ENCODE data around the gene DONSON. TPM values are rescaled to one million over a fixed set of nuclear protein-coding genes. Genes with fewer than 3 reads are reported as not detected.
A peak's percentile ranks its signal among the peaks of the same experiment; 100 is the strongest.
"Not testable (repeated sequence)": the region's sequence is repeated elsewhere in the genome, so short reads cannot be mapped to it uniquely, and the experiment has no call there.

The DONSON gene, protein sequence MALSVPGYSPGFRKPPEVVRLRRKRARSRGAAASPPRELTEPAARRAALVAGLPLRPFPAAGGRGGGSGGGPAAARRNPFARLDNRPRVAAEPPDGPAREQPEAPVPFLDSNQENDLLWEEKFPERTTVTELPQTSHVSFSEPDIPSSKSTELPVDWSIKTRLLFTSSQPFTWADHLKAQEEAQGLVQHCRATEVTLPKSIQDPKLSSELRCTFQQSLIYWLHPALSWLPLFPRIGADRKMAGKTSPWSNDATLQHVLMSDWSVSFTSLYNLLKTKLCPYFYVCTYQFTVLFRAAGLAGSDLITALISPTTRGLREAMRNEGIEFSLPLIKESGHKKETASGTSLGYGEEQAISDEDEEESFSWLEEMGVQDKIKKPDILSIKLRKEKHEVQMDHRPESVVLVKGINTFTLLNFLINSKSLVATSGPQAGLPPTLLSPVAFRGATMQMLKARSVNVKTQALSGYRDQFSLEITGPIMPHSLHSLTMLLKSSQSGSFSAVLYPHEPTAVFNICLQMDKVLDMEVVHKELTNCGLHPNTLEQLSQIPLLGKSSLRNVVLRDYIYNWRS
- total RNA-seq = 10 to 100 TPM; 20.3 to 38.7 TPM

DNA sequence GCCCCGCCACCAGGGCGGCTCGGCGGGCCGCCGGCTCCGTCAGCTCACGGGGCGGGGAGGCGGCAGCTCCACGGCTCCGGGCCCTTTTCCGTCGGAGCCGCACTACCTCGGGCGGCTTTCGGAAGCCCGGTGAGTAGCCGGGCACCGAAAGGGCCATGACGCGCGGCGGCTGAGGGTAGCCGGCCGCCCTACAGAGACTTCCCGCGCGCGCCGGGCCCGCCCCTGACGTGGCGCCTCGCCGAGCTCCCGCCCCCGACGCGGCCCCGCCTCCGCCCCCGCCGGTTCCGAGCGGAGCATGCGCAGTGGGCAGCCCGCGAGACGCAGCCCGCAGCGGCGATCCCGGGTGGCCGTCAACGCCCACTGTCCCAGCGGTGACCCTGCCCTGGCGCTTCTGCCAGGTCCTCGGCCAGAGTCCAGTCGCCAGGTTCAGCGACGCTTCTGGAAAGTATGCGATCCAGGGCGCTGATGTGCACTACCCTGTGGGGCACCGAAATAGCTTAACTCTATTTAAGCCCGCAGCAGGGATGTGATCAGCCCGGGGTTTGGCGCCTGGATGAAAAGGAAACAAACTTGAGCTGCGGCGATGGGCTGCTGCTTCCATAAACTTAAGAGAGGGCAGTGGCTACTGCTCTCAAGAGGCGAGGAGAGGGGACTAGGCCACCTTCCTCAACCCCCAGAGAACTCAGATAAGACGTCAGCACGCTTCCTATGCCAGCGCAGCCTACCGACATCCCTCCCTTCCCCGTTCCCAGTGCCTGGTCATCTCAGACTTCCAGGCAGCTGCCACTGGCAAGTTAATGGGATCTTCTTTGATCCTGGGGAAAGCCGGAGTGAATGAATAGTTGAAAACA lies at the start of gene DONSON:
DONSON (minus strand) TSS at position 200 of the 851 bp plus-strand sequence; CDS start at position 157, 43 bp downstream.
- ATAC-seq = peak; percentile 99
- peak; percentile 94 for DNase-seq (ENCODE audit: low spot score)
- H3K9me3 Mint-ChIP-seq = no peaks in the 10 kb centered on the region
- no peaks in the 10 kb centered on the region for H3K27me3 Mint-ChIP-seq
- no peaks in the 10 kb centered on the region for H3K36me3 Mint-ChIP-seq
- H3K4me3 Mint-ChIP-seq = peak within 1 kb of the TSS; percentile 93
- H3K4me1 Mint-ChIP-seq (ENCODE audit: low read depth in 2 of 2) = peaks cover 11 to 13% of the 10 kb centered on the region in 2 donors
- peak within 1 kb of the TSS; percentile 77 to 85 for H3K27ac Mint-ChIP-seq

DNA sequence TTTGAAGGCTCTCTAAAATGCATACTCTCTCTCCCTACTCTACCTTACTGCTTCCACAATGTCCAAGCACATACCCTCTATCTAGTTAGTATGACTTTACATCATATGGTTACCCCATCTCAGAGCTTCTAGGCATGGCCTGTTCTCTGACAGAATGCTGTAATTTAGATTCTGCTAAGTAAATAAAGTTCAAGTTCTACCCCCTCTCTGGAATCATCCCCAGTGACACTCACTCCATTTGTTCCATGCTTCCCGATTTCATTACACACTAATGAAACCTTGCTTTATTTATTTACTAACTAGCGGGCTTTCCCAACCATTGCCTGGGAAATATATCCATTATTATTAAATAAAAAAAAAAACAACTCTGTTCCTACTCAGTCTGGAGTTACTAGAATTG lies 45.8 kb upstream of the DONSON start:
- Mint-ChIP-seq H3K27me3 (no peaks in the 10 kb centered on the region), H3K36me3 (peaks cover 5% of the 10 kb centered on the region), H3K4me3 (no peak overlapping the region), H3K9me3 (no peaks in the 10 kb centered on the region), H3K4me1 (ENCODE audit: low read depth in 2 of 2) (peaks cover 6 to 11% of the 10 kb centered on the region in 2 donors), H3K27ac (no peak overlapping the region)
- DNase-seq (ENCODE audit: low spot score) = no peak
- no peak for ATAC-seq

DNA sequence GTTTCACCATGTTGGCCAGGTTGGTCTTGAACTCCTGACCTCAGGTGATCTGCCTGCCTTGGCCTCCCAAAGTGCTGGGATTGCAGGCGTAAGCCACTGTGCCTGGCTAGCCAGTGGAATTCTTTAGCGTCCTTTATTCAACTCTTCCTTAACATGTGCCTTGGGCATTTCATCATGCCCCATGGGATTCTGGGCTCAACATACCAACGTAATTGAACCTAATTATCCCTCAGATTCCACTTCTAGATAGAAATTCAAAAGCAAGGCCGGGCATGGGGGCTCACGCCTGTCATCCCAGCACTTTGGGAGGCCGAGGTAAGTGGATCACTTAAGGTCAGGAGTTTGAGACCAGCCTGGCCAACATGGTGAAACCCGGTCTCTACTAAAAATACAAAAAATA lies 37.7 kb upstream of the DONSON start:
- H3K36me3 Mint-ChIP-seq; DNase-seq (ENCODE audit: low spot score); H3K4me1 Mint-ChIP-seq (ENCODE audit: low read depth in 2 of 2); H3K27ac Mint-ChIP-seq; H3K27me3 Mint-ChIP-seq; H3K9me3 Mint-ChIP-seq; H3K4me3 Mint-ChIP-seq; ATAC-seq: not testable (repeated sequence)

DNA sequence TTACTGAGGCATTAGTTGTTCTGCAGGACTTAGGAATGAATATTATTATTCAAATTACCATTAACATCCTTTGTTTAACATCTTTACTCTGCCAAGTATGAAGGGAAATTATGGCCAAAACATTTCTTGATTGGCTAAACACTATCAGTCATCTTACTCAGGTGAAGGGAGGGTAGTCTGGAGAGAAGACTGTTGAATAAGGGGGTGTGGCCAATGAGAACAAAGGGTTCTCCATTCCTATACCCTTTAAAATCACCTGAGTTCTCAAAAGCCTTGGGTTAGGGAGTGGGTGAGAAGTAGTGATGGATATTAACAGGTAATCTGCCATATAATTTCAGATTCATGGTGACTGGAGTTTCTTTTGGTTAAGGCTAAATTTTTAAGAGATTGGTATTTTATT lies 33.8 kb upstream of the DONSON start:
- Mint-ChIP-seq H3K4me1 (ENCODE audit: low read depth in 2 of 2) (peaks cover 0 to 5% of the 10 kb centered on the region in 2 donors), H3K27ac (no peak overlapping the region), H3K4me3 (no peak overlapping the region), H3K9me3 (no peaks in the 10 kb centered on the region), H3K27me3 (no peaks in the 10 kb centered on the region), H3K36me3 (no peaks in the 10 kb centered on the region)
- DNase-seq (ENCODE audit: low spot score) (no peak), ATAC-seq (no peak)

DNA sequence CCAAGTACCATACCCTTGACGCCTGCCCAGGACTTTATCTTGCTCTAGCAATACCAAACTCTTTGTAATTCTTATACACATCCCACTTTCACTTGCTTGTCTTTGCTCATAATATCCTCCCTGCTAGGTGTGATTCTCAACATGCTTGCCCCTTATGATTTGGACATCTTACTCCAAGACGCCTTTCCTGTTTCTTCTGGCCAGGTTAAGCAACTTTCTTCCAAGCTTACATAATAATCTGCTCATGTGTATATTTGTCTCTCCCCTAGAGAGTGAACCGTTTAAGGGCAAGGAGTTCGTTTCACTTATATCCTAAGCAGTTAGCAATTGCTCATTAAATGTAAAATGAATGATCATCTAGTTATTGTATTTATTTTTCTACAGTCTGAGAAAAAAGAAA lies 31.2 kb upstream of the DONSON start:
- no peaks in the 10 kb centered on the region for H3K36me3 Mint-ChIP-seq
- H3K4me3 Mint-ChIP-seq = no peak overlapping the region
- no peaks in the 10 kb centered on the region for H3K27me3 Mint-ChIP-seq
- no peak for DNase-seq (ENCODE audit: low spot score)
- no peaks in the 10 kb centered on the region for H3K9me3 Mint-ChIP-seq
- peaks cover 0 to 5% of the 10 kb centered on the region in 2 donors for H3K4me1 Mint-ChIP-seq (ENCODE audit: low read depth in 2 of 2)
- no peak overlapping the region for H3K27ac Mint-ChIP-seq
- ATAC-seq = no peak

DNA sequence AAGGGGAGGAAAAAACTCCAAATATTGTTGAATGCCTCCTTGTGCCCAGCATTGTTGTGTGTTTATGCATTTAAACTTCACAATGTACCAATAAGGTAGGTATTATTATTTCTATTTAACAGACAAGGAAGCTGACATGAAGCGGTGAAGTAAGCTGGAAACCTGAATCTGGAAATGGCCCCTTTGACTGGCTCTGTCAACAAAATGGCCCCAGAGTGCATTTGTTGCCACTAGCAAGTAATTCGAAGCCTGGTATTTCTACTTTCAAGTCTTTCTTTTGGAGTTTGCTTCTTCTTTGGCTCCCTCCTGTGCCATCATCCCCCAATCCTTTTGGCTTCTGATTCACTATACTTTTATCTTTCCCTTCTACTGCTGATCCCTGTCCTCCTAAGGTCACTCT lies 29.9 kb upstream of the DONSON start:
- no peak overlapping the region for H3K27ac Mint-ChIP-seq
- no peaks in the 10 kb centered on the region for H3K27me3 Mint-ChIP-seq
- DNase-seq (ENCODE audit: low spot score) (no peak), ATAC-seq (no peak)
- H3K36me3 Mint-ChIP-seq = no peaks in the 10 kb centered on the region
- H3K9me3 Mint-ChIP-seq = no peaks in the 10 kb centered on the region
- H3K4me3 Mint-ChIP-seq = no peak overlapping the region
- peaks cover 0 to 5% of the 10 kb centered on the region in 2 donors for H3K4me1 Mint-ChIP-seq (ENCODE audit: low read depth in 2 of 2)

DNA sequence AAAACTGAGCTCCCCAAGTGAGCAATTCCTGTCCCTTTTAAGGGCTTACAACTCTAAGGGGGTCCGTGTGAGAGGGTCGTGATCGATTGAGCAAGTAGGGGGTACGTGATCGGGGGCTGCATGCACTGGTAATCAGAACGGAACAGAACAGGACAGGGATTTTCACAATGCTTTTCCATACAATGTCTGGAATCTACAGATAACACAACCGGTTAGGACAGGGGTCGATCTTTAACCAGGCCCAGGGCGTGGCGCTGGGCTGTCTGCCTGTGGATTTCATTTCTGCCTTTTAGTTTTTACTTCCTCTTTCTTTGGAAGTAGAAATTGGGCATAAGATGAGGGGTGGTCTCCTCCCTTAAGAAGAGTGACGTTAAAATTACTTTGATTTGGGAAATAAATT lies 29.1 kb upstream of the DONSON start:
- H3K4me1 Mint-ChIP-seq (ENCODE audit: low read depth in 2 of 2); H3K36me3 Mint-ChIP-seq; ATAC-seq; H3K9me3 Mint-ChIP-seq; H3K27ac Mint-ChIP-seq; H3K27me3 Mint-ChIP-seq; H3K4me3 Mint-ChIP-seq; DNase-seq (ENCODE audit: low spot score): not testable (repeated sequence)

DNA sequence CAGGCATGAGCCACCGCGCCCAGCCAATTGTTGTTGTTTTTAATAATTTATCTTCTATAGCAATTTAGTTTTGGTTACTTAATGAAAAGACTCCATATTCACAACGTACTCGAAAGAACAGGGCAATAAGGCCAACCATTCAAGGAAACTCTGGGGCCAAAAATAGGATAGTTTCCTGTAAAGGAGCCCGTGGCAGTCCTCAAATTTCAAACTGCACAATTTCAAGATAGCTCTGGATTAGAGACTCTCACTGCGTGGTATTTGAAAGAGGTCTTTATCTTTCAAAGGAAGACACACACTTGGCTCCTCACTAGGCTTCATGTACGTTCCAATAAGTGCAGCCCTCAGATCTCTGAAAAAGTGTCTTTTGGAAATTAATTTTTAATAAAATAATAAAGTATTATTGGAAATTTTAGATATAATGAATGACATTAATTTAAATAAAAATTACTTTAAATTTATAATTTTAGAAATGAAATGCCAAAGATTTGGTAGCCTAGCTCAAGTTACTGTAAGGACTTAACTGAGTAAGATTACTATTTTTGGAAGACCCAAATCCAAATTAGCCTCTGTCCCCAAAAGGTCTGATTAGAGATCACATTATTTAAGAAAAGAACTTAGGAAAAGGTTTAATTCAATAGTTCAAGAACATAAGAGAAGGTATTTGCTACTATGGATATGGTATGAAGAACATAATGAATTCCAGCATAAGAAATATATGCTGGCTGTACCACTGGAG lies 22.7 kb upstream of the DONSON start:
- no peak overlapping the region for H3K27ac Mint-ChIP-seq
- ATAC-seq (no peak), DNase-seq (ENCODE audit: low spot score) (no peak)
- no peaks in the 10 kb centered on the region for H3K9me3 Mint-ChIP-seq
- H3K4me1 Mint-ChIP-seq (ENCODE audit: low read depth in 2 of 2) = no peaks in the 10 kb centered on the region
- no peak overlapping the region for H3K4me3 Mint-ChIP-seq
- no peaks in the 10 kb centered on the region for H3K27me3 Mint-ChIP-seq
- H3K36me3 Mint-ChIP-seq = no peaks in the 10 kb centered on the region

DNA sequence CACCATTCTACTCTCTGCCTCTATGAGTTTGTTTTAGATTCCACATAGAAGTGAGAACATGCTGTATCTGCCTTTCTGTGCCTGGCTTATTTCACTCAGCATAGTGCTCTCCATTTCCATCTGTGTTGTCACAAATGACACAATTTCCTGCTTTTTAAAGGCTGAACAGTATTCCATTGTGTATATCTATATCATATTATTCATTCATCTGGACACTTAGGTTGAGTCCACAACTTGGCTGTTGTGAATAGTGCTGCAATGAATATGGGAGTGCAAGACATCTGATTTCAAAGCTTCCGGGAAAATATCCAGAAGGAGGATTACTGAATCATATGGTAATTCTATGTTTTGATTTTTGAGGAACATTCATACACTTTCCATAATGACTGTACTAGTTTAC lies 20.1 kb upstream of the DONSON start:
- Mint-ChIP-seq H3K27ac (no peak overlapping the region), H3K36me3 (no peaks in the 10 kb centered on the region), H3K27me3 (no peaks in the 10 kb centered on the region), H3K4me1 (ENCODE audit: low read depth in 2 of 2) (peaks cover 0 to 3% of the 10 kb centered on the region in 2 donors), H3K9me3 (no peaks in the 10 kb centered on the region), H3K4me3 (no peak overlapping the region)
- no peak for ATAC-seq
- no peak for DNase-seq (ENCODE audit: low spot score)

DNA sequence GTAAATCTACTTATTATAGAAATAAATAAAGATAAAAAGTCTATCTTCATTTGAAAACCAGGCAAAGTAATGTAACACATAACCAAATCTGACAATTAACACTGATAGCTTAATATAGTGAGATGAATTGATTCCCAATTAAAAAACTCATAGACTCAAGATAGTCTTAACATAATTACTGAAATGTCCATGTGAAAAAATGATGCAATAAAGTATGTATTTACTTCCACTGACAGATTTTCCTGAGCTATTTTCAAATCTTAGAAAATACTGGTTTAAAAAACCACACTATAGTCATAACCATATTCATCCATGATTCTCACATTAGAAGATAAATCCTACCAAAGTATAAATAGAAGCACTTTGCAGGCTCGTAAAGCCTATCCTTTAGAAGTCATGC lies 9.6 kb upstream of the DONSON start:
- DNase-seq (ENCODE audit: low spot score) (no peak), ATAC-seq (no peak)
- Mint-ChIP-seq H3K4me3 (no peak overlapping the region), H3K4me1 (ENCODE audit: low read depth in 2 of 2) (no peaks in the 10 kb centered on the region), H3K9me3 (no peaks in the 10 kb centered on the region), H3K27ac (no peak overlapping the region), H3K27me3 (no peaks in the 10 kb centered on the region), H3K36me3 (peaks cover 6% of the 10 kb centered on the region)

DNA sequence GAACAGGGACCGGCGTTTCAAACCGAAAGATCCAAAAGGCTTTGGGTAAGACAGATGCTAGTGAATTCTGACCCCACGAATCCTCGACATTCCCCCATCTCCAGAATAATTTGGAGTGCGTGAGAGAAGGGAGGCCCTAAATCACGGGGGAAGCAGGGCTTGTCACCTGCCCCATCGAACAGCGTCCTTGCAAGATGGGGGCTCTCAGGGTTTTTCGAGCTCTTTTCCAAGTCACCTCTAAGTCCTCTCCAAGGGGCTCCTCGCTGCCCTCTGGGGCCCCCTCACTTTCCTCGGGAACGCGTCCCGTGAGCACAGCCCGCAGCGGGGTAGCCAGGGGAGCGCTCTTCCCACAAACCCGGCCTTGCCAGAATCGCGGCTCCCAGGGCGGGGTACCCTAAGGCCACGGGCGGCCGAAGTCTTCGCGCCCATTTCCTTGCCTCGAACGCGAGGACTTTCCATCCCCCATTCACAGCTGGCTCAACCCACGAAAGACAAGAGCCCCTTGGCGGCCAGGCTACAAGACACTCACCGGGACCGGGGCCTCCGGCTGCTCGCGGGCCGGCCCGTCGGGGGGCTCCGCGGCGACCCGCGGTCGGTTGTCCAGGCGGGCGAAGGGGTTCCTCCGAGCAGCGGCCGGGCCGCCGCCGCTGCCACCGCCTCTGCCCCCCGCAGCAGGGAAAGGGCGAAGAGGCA lies 546 bp downstream of the DONSON start:
- peaks cover 11 to 13% of the 10 kb centered on the region in 2 donors for H3K4me1 Mint-ChIP-seq (ENCODE audit: low read depth in 2 of 2)
- peak overlapping the region; percentile 77 to 84 for H3K27ac Mint-ChIP-seq
- peak in 1 of 2 donors; percentile 41 for ATAC-seq
- peak; percentile 63 for DNase-seq (ENCODE audit: low spot score)
- H3K36me3 Mint-ChIP-seq = no peaks in the 10 kb centered on the region
- no peaks in the 10 kb centered on the region for H3K9me3 Mint-ChIP-seq
- no peaks in the 10 kb centered on the region for H3K27me3 Mint-ChIP-seq
- H3K4me3 Mint-ChIP-seq = peak overlapping the region; percentile 93

DNA sequence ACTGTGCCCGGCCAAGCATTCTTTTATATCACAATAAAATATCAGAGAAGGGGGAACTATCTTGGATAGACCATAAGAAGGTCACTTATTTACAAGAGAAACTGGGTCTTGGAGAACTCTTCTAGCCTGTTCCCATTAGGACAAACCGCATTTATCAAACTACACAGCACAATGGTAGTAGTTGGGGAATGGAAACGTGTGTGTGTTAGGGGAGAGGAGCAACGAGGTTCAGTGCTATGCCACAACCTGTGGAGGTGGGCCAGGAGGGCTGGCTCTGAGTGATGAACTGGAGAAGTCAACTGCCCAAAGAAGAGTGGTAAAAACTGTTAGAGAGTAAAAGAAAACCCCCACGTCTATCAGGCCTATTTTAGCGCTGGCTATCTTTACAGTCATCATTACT lies 1.6 kb downstream of the DONSON start:
- Mint-ChIP-seq H3K4me3 (peak overlapping the region; percentile 85), H3K27me3 (no peaks in the 10 kb centered on the region), H3K9me3 (no peaks in the 10 kb centered on the region), H3K27ac (peak overlapping the region in 1 of 2 donors; percentile 75), H3K36me3 (peaks cover 3% of the 10 kb centered on the region), H3K4me1 (ENCODE audit: low read depth in 2 of 2) (peaks cover 11 to 13% of the 10 kb centered on the region in 2 donors)
- DNase-seq (ENCODE audit: low spot score) (no peak), ATAC-seq (no peak)

DNA sequence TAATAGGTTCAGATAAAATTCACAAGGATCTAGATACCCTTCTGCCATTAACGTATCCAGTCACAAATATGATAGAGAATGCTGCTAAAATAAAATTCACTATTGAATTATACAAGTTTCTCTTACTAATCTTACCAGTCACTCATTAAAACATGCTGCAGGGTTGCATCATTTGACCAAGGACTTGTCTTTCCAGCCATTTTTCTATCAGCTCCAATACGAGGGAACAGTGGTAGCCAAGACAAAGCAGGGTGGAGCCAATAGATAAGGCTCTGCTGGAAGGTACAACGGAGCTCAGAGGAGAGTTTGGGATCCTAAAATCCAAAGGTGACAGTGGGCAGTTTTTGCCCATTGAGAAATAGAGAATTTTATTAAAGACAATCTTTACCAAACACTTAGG lies 4.0 kb downstream of the DONSON start:
- ATAC-seq = no peak
- H3K4me3 Mint-ChIP-seq = no peak overlapping the region
- no peaks in the 10 kb centered on the region for H3K9me3 Mint-ChIP-seq
- H3K4me1 Mint-ChIP-seq (ENCODE audit: low read depth in 2 of 2) = peaks cover 11 to 13% of the 10 kb centered on the region in 2 donors
- no peaks in the 10 kb centered on the region for H3K27me3 Mint-ChIP-seq
- H3K36me3 Mint-ChIP-seq = peaks cover 5% of the 10 kb centered on the region
- no peak for DNase-seq (ENCODE audit: low spot score)
- no peak overlapping the region for H3K27ac Mint-ChIP-seq
